Spleen (tissue), 11 donors: ENCODE results near the gene TTC23L. TPM values are rescaled to one million over a fixed set of nuclear protein-coding genes. Genes with fewer than 3 reads are reported as not detected.

Source experiments
- DNase-seq: peaks from one replicate; pipeline ENCODE4 v3.0.0-alpha.2; 2020
- H3K27ac ChIP-seq, 8 donors: fragments of 200-600 bp; sonication (generic) in 7 of 8; 1 replicate in 4 of 8; 2 replicates in 4 of 8; pipeline versions ENCODE4 v1.5.0 to v1.8.0; 2016 to 2021; ENCODE audit warnings: inconsistent platforms in 4 of 8, mild to moderate bottlenecking in 4 of 8, moderate library complexity in 1 of 8
- H3K27me3 ChIP-seq, 7 donors: fragments of 200-600 bp; sonication (generic) in 6 of 7; replicated peaks in 1 of 7; 1 replicate in 4 of 7; 2 replicates in 3 of 7; pipeline versions ENCODE4 v1.5.0 to v1.8.0; 2016 to 2021; ENCODE audit warnings: inconsistent platforms in 3 of 7, mild to moderate bottlenecking in 1 of 7
- H3K36me3 ChIP-seq, 6 donors: fragments of 200-600 bp; sonication (generic) in 5 of 6; 1 replicate in 4 of 6; 2 replicates in 2 of 6; pipeline versions ENCODE4 v1.5.0 to v1.8.0; 2016 to 2021; ENCODE audit warnings: inconsistent platforms in 2 of 6
- H3K4me1 ChIP-seq, 6 donors: fragments of 200-600 bp; sonication (generic) in 5 of 6; 1 replicate in 3 of 6; 2 replicates in 3 of 6; pipeline versions ENCODE4 v1.5.0 to v1.8.0; 2016 to 2021; ENCODE audit warnings: inconsistent platforms in 3 of 6
- H3K4me3 ChIP-seq, 8 donors: fragments of 200-600 bp; sonication (generic) in 7 of 8; 1 replicate in 4 of 8; 2 replicates in 4 of 8; pipeline versions ENCODE4 v1.5.0 to v1.8.0; 2016 to 2021; ENCODE audit warnings: inconsistent platforms in 4 of 8, mild to moderate bottlenecking in 4 of 8, moderate library complexity in 2 of 8
- H3K9me3 ChIP-seq, 8 donors: fragments of 200-600 bp; sonication (generic) in 7 of 8; 1 replicate in 4 of 8; 2 replicates in 4 of 8; pipeline versions ENCODE4 v1.5.0 to v1.8.0; 2016 to 2021; ENCODE audit warnings: inconsistent platforms in 4 of 8
- CTCF ChIP-seq, 11 experiments: fragments of 200-600 bp in 7 of 11; fragments of 450-650 bp in 4 of 11; sonication (generic) in 4 of 11; IDR thresholded peaks in 8 of 11; conservative IDR thresholded peaks in 3 of 11; 1 replicate in 7 of 11; 2 replicates in 4 of 11; pipeline versions ENCODE4 v1.4.0 to v1.8.0; 2016 to 2021; ENCODE audit warnings: antibody characterized with exemption in 11 of 11, inconsistent platforms in 4 of 11, mild to moderate bottlenecking in 1 of 11
- POLR2A ChIP-seq, 3 donors: fragments of 450-650 bp; IDR thresholded peaks; one replicate each; pipeline ENCODE4 v1.5.1; 2017; ENCODE audit warnings: antibody characterized with exemption in 3 of 3, mild to moderate bottlenecking in 1 of 3
- POLR2AphosphoS5 ChIP-seq, 3 donors: sonication (generic); formaldehyde crosslinking; IDR thresholded peaks; one replicate each; pipeline ENCODE4 v1.5.1; 2017; ENCODE audit warnings: antibody characterized with exemption in 3 of 3
- WGBS, 5 donors: extraction: QIAGEN DNeasy Blood & Tissue Kit in 3 of 5; methylation state at CpG; one replicate each; pipeline versions ENCODE4 v1.1.5 to v1.1.7; 2013 to 2018; 5-methylcytosine and 5-hydroxymethylcytosine counted together
- intact Hi-C: fragments of 100-400 bp; cut with DNase I; formaldehyde crosslinking; loops from one replicate; pipeline ENCODE4 v1.15.0; 2023; ENCODE audit warnings: low total_unique reads
- polyA plus RNA-seq, 3 donors: library from polyadenylated mRNA; stranded (reverse); fragments of 200-250 nt; gene quantifications; one replicate each; pipeline ENCODE4 v1.2.1, GENCODE V29; 2013
- total RNA-seq, 7 donors: library from RNA; depleted of rRNA in 3 of 7; stranded (reverse); fragments of >200 nt in 3 of 7; fragmentation: NEBNext Ultra II Directional in 4 of 7; extraction: Animal tissue kit (Norgen Biotek cat#: 25700) in 4 of 7; gene quantifications; one replicate each; pipeline versions ENCODE4 v1.1.0 to v1.2.1, GENCODE V29; 2016 to 2021
- donor health status: healthy with polysubstance abuse.
- donor health status: DM: no; HTN: no; CAD: no; lungs with moderate emphysema.
- donor health status: DM: no; HTN: no; CAD: no.
- donor health status: Bipolar disorder and iron deficiency.
- donor health status: healthy.
- donor health status: DM: no; HTN: no; CAD: no.
- donor health status: DM: yes; HTN: yes; CAD: no.

Gene TTC23L
- total and polyA plus RNA-seq, 10 donors, result 0.07 to 0.42 (median 0.24) TPM; not detected in 4

- 64 to 85% (median 68%) methylated on average over 1 of the region's 1 CpG for WGBS, 5 donors
- Histone ChIP-seq H3K36me3 (no peaks in the 10 kb centered on the region), H3K27ac (no peak overlapping the region), H3K9me3 (no peaks in the 10 kb centered on the region), H3K4me1 (peaks cover 0 to 3% (median under 1%) of the 10 kb centered on the region in 6 donors), H3K4me3 (no peak overlapping the region), H3K27me3 (no peaks in the 10 kb centered on the region)
- no peak for TF ChIP-seq CTCF (IDR thresholded peaks at IDR 0.05 in 8 of 11, conservative IDR thresholded peaks at IDR 0.05 in 3 of 11)
- TF ChIP-seq POLR2AphosphoS5 (IDR thresholded peaks at IDR 0.05), result no peak
- DNase-seq, result no peak
- intact Hi-C loops, result no loop called here
Observed at GRCh38 chr5:34869256-34869655, 30.3 kb downstream of the TTC23L start.

- DNase-seq, result no peak
- Histone ChIP-seq H3K9me3 (peaks cover 0 to 3% (median 1%) of the 10 kb centered on the region in 8 donors), H3K4me1 (peaks cover 0 to 3% (median 0%) of the 10 kb centered on the region in 6 donors), H3K27me3 (no peaks in the 10 kb centered on the region), H3K36me3 (no peaks in the 10 kb centered on the region), H3K4me3 (no peak overlapping the region), H3K27ac (no peak overlapping the region)
- TF ChIP-seq POLR2AphosphoS5 (IDR thresholded peaks at IDR 0.05) (no peak), CTCF (IDR thresholded peaks at IDR 0.05 in 8 of 11, conservative IDR thresholded peaks at IDR 0.05 in 3 of 11) (no peak), POLR2A (IDR thresholded peaks at IDR 0.05) (no peak)
- 90 to 95% (median 92%) methylated on average over 2 of the region's 2 CpGs for whole genome bisulfite sequencing, 5 donors
- intact Hi-C loops, result no loop called here
Observed at GRCh38 chr5:34870382-34870781, 31.4 kb downstream of the TTC23L start.

- Histone ChIP-seq H3K27ac (no peak overlapping the region), H3K36me3 (no peaks in the 10 kb centered on the region), H3K27me3 (no peaks in the 10 kb centered on the region), H3K4me3 (no peak overlapping the region), H3K4me1 (no peaks in the 10 kb centered on the region), H3K9me3 (peaks cover 0 to 28% (median 20%) of the 10 kb centered on the region in 8 donors)
- TF ChIP-seq CTCF (IDR thresholded peaks at IDR 0.05 in 8 of 11, conservative IDR thresholded peaks at IDR 0.05 in 3 of 11) (no peak), POLR2A (IDR thresholded peaks at IDR 0.05) (no peak), POLR2AphosphoS5 (IDR thresholded peaks at IDR 0.05) (no peak)
- intact Hi-C loops, result no loop called here
- no peak for DNase-seq
Observed at GRCh38 chr5:34876275-34876674, 37.3 kb downstream of the TTC23L start.

- no peak for DNase-seq
- Histone ChIP-seq H3K4me3 (no peak overlapping the region), H3K36me3 (no peaks in the 10 kb centered on the region), H3K27me3 (no peaks in the 10 kb centered on the region), H3K27ac (no peak overlapping the region), H3K9me3 (peaks cover 0 to 16% (median 9%) of the 10 kb centered on the region in 8 donors), H3K4me1 (no peaks in the 10 kb centered on the region)
- TF ChIP-seq POLR2AphosphoS5 (IDR thresholded peaks at IDR 0.05) (no peak), CTCF (IDR thresholded peaks at IDR 0.05 in 8 of 11, conservative IDR thresholded peaks at IDR 0.05 in 3 of 11) (no peak), POLR2A (IDR thresholded peaks at IDR 0.05) (no peak)
- intact Hi-C loops, result no loop called here
Observed at GRCh38 chr5:34881246-34881645, 42.3 kb downstream of the TTC23L start.
